ENCODE measurements around the gene PARP16.

PARP16 gene

DNA sequence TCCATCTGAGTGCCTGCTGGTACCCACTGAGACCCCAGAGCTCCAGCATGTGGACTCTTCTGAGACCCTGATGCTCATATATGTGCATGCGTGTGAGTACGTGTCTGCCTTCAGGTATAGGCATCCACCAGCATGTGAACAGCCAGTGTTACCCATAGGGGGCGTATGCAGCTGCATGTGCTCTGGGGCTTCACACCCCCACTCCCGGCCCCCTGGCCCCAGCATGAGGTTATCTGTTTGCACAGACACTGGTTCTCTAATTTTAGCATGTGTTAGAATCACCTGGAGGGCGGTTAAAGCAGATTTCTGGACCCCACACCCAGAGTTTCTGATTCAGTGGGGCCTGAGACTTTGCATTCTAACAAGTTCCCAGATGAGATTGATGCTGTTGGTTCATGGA lies 74.6 kb downstream of the PARP16 start:
- no peak overlapping the region for H3K4me3 ChIP-seq (ENCODE audit: low read depth, low read length)
- no peak for DNase-seq (ENCODE audit: low read depth)

DNA sequence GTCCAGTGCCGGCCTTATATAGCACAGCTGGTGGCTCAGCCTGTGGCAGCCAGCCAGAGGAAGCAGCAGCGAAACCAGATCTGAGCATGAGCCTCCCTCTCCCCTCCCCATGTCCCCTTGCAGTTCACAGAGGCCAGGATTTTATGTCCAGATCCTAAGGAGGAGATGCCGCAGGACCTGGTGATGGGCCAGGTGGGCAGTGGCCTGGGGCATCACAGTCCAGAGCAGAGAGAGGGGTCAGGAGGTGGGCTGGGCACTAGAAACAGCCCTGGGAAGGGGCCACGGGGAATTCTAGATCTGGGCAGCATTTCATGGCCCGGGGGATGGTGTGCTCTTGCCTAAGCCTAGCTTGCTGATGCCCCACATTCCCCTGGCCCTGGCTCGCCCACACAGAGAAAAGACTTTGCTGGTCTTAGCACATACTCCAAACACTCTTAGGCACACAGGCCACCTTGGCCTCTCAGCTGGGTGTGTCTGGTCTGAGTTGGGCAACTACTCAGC lies 75.2 kb downstream of the PARP16 start:
- no peak overlapping the region for H3K4me3 ChIP-seq (ENCODE audit: low read depth, low read length)
- DNase-seq (ENCODE audit: low read depth), result peak; percentile 46

DNA sequence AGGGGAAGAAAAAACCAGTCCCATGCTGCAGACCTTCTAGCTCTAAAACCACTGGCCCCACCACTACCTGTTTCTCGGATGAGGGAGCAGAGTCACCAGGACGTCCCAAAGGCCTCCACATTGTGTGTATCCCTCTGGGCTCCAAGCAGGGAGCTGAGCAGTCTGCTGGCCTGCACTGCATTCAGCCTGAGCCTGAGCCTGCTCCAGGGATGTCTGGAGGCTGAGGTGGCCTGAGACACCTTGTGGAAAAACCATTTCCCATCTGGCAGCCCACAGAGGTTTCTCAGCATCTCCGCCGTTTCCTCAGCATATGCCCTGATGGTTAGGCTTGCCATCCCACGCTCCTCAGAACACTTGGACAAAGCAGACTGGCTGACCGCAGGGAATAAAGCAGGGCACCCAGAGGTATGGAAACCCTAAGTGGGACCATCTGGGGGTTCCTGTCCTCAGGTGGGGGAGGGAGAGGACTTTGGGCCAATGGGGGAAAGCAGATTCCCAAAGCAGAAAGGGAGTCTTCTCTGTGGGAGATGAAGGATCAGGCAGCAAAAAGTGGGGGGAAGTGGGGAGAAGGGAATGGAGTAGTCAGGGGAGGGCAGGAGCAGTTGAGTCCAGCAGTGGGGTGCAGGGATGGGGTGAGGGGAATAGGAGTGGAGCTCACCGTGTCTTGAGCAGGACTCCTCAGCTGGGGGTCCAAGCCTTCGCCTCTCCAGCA lies 75.8 kb downstream of the PARP16 start, which contains the start of gene CILP:
Gene CILP (minus strand): TSS at position 704 of the 712 bp plus-strand sequence. CDS start 1,718 bp downstream, outside the sequence.
- DNase-seq (ENCODE audit: low read depth), result no peak
- no peak within 1 kb of the TSS for H3K4me3 ChIP-seq (ENCODE audit: low read depth, low read length)

DNA sequence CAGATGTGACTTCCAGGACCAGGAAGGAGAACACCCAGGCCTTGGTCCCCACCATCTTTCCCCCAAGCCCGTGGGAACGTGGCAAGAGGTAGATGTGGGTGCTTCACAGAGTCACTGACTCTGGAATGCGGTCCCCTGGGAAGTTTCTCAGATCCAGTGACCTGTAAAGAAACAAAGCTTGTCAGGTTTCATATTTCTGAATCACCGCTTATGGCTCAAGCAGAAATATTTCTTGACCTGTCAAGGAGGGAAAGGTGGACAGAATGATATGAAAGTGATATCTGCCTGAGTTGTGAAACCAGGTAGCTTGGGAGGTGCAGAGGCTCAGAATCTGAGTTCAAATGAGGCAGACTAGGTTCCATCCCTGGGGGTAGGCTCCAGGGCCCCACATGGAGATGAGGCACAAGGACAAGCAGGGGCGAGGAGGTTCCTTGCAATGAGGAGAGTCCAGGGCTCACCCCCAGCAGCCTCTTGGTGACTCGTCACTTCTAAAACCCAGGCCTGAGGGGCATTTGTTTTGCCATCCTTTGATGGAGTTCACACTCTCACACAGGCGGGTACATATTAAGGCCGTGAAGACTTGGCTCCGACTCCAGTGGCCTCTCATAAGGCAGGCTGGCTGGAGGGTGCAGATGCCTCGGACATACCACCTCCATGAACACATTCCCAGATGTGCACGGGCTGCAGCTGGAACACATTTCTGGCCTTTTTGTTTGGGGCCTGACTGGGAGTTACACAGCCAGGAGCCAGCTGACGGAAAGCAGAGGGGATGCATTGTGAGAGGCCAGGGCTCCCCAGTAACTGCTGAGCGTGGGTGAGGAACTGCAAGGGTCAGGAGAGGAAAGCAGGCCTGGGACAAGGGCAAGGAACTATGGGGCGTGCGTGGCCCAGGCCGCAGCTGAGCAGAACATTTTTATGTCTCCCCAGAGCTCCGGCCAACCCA lies 76.7 kb downstream of the PARP16 start:
- DNase-seq (ENCODE audit: low read depth), result peak; percentile 12
- no peak overlapping the region for H3K4me3 ChIP-seq (ENCODE audit: low read depth, low read length)

DNA sequence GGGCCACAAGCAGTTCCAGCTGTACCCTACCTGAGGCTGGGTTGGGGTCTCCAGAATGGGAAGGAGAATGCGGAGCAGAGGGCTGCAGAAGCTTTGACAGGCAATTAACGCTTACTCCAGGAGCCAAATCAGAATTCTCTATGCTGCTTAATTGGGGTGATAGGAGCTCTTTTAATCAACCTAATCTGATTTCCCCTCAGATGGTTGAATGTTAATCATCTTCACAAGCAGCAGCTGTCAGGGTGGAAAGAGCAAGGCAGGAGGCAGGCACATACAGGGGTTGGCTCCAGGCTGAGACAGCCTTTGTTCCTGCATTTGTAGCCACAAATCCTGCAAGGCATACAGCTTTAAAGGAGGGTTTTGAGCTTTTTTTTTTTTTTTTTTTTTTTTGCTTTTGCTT lies 78.0 kb downstream of the PARP16 start:
- DNase-seq (ENCODE audit: low read depth), result no peak
- H3K4me3 ChIP-seq (ENCODE audit: low read depth, low read length), result no peak overlapping the region

Data from skeletal muscle cell (primary cell).